ENCODE data around the gene DOK6. TPM values are rescaled to one million over a fixed set of nuclear protein-coding genes. Genes with fewer than 3 reads are reported as not detected.

The DOK6 gene
- total RNA-seq, 4 donors from 2014 or later = 0.20 to 0.37 (median 0.30) TPM

DNA sequence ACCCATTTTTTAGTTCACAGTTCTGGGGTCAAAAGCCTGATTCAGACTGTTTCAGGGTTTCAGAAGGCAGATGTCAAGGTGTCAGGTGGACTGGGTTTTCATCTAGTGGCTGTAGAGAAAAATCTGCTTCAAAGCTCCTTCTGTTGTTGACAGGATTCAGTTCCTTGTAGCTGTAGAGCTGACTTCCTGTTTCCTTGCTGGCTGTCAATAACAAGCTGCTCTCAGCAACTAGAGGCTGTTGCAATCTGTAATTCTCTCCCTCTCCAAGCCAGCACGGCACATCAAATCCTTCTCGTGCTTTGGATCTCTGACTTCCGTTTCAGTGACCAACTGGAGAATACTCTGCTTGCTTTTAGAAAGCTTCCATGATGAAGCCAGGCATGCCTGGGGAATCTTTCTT lies 179.4 kb downstream of the DOK6 start:
- no peaks in the 10 kb centered on the region for H3K4me1 ChIP-seq
- DNase-seq = no peak
- intact Hi-C loops (cut with DNase I; ENCODE audit: low total_unique reads) (no loop called here), in situ Hi-C loops (cut with MboI; ENCODE audit: low pct_ligation_motif_present in 1 of 4, low pct_unique_long_range_greater_than_20kb in 1 of 4, low sequenced_read_pairs in 3 of 4) (no loop called here)
- no peak overlapping the region for H3K27ac ChIP-seq
- H3K36me3 ChIP-seq = no peaks in the 10 kb centered on the region
- H3K27me3 ChIP-seq = no peaks in the 10 kb centered on the region
- WGBS, 2 donors (ENCODE audit: low coverage in 1 of 2) = 61 to 80% methylated on average over 2 to 3 of the region's 3 CpGs
- TF ChIP-seq EP300 (IDR thresholded peaks at IDR 0.05; ENCODE audit: low read depth) (no peak), POLR2A (IDR thresholded peaks at IDR 0.05) (no peak), POLR2AphosphoS5 (IDR thresholded peaks at IDR 0.05) (no peak)
- no peaks in the 10 kb centered on the region for H3K9me3 ChIP-seq
- no peak overlapping the region for H3K4me3 ChIP-seq

DNA sequence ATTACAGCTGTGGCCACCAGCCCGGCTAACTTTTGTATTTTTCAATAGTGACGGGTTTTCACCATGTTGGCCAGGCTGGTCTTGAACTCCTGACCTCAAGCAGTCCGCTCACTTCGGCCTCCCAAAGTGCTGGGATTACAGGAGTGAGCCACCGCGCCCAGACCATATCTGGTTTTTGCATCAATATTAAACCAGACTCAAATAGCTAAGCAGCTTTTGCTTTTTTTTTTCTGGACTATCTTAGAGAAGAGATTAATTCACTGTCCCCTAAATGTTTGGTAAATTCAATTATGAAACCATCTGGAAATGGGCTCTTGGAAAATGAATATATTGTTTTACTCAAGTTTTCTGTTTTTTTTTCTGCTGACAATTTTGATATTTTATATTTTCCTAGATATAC lies 183.7 kb downstream of the DOK6 start:
- H3K4me3 ChIP-seq = no peak overlapping the region
- in situ Hi-C loops (cut with MboI; ENCODE audit: low pct_ligation_motif_present in 1 of 4, low pct_unique_long_range_greater_than_20kb in 1 of 4, low sequenced_read_pairs in 3 of 4) = no loop called here
- no peaks in the 10 kb centered on the region for H3K27me3 ChIP-seq
- H3K4me1 ChIP-seq = no peaks in the 10 kb centered on the region
- H3K27ac ChIP-seq = no peak overlapping the region
- no peak for DNase-seq
- no peaks in the 10 kb centered on the region for H3K36me3 ChIP-seq
- WGBS, 2 donors (ENCODE audit: low coverage in 1 of 2) = 85 to 88% methylated on average over 6 of the region's 6 CpGs
- TF ChIP-seq POLR2AphosphoS5 (IDR thresholded peaks at IDR 0.05) = no peak
- TF ChIP-seq, protein P1, sequence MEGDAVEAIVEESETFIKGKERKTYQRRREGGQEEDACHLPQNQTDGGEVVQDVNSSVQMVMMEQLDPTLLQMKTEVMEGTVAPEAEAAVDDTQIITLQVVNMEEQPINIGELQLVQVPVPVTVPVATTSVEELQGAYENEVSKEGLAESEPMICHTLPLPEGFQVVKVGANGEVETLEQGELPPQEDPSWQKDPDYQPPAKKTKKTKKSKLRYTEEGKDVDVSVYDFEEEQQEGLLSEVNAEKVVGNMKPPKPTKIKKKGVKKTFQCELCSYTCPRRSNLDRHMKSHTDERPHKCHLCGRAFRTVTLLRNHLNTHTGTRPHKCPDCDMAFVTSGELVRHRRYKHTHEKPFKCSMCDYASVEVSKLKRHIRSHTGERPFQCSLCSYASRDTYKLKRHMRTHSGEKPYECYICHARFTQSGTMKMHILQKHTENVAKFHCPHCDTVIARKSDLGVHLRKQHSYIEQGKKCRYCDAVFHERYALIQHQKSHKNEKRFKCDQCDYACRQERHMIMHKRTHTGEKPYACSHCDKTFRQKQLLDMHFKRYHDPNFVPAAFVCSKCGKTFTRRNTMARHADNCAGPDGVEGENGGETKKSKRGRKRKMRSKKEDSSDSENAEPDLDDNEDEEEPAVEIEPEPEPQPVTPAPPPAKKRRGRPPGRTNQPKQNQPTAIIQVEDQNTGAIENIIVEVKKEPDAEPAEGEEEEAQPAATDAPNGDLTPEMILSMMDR (IDR thresholded peaks at IDR 0.05) = no peak
- TF ChIP-seq EP300 (IDR thresholded peaks at IDR 0.05; ENCODE audit: low read depth) = no peak
- no peak for TF ChIP-seq POLR2A (IDR thresholded peaks at IDR 0.05)
- intact Hi-C loops (cut with DNase I; ENCODE audit: low total_unique reads) = no loop called here
- H3K9me3 ChIP-seq = no peaks in the 10 kb centered on the region

DNA sequence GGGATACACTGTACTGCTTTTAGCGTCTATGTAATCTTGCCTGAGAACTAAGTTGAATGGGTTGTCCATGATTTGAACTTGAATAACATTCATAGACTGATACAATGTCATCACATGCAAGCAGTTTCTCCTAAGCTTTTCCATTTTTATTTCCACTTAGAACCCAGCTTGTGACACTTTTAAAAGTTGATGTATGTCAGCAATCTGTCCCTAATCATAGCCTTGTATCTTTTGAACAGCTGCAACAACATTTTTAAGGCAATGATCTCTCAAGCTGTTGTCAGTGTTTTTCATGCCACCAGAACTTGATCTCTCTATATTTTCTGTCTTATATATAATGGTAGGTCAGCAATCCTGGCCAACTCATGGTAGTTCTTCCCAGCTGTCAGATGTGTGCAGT lies 185.0 kb downstream of the DOK6 start:
- intact Hi-C loops (cut with DNase I; ENCODE audit: low total_unique reads) (no loop called here), in situ Hi-C loops (cut with MboI; ENCODE audit: low pct_ligation_motif_present in 1 of 4, low pct_unique_long_range_greater_than_20kb in 1 of 4, low sequenced_read_pairs in 3 of 4) (no loop called here)
- no peaks in the 10 kb centered on the region for H3K4me1 ChIP-seq
- H3K27me3 ChIP-seq = no peaks in the 10 kb centered on the region
- TF ChIP-seq, protein P1 (IDR thresholded peaks at IDR 0.05) = no peak
- TF ChIP-seq EP300 (IDR thresholded peaks at IDR 0.05; ENCODE audit: low read depth) (no peak), POLR2A (IDR thresholded peaks at IDR 0.05) (no peak), POLR2AphosphoS5 (IDR thresholded peaks at IDR 0.05) (no peak)
- no peak for DNase-seq
- no peak overlapping the region for H3K27ac ChIP-seq
- H3K9me3 ChIP-seq = no peaks in the 10 kb centered on the region
- WGBS, 2 donors (ENCODE audit: low coverage in 1 of 2) = 67 to 85% methylated on average over 1 of the region's 1 CpG
- no peak overlapping the region for H3K4me3 ChIP-seq
- H3K36me3 ChIP-seq = no peaks in the 10 kb centered on the region

DNA sequence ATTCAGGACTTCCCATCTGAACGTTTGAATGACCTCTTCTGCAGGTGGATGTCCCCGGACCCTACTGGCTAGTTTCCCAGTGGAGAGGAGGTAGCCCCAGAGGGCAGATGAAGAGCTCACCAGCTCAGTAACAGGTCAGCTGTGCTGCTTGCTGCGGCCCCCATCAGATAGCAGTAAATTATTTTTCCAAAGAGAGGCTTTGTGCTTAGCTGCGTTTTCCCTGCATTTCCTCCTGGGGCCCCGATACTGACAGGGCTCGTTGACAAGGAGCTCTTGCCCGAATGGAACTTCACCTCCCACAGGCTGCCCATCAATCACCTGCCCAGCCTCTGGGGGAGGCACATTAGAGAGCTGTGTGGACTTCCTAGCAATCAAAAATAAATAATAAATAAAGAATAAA lies 185.8 kb downstream of the DOK6 start:
- 63 to 71% methylated on average over 6 to 7 of the region's 7 CpGs for WGBS, 2 donors (ENCODE audit: low coverage in 1 of 2)
- no peaks in the 10 kb centered on the region for H3K4me1 ChIP-seq
- no peaks in the 10 kb centered on the region for H3K9me3 ChIP-seq
- TF ChIP-seq EP300 (IDR thresholded peaks at IDR 0.05; ENCODE audit: low read depth) = no peak
- no peak for TF ChIP-seq POLR2A (IDR thresholded peaks at IDR 0.05)
- TF ChIP-seq, protein P1 (IDR thresholded peaks at IDR 0.05) = no peak
- no peak for TF ChIP-seq POLR2AphosphoS5 (IDR thresholded peaks at IDR 0.05)
- no peaks in the 10 kb centered on the region for H3K36me3 ChIP-seq
- DNase-seq = no peak
- H3K27ac ChIP-seq = no peak overlapping the region
- H3K4me3 ChIP-seq = no peak overlapping the region
- in situ Hi-C loops (cut with MboI; ENCODE audit: low pct_ligation_motif_present in 1 of 4, low pct_unique_long_range_greater_than_20kb in 1 of 4, low sequenced_read_pairs in 3 of 4) = no loop called here
- intact Hi-C loops (cut with DNase I; ENCODE audit: low total_unique reads) = no loop called here
- H3K27me3 ChIP-seq = no peaks in the 10 kb centered on the region

DNA sequence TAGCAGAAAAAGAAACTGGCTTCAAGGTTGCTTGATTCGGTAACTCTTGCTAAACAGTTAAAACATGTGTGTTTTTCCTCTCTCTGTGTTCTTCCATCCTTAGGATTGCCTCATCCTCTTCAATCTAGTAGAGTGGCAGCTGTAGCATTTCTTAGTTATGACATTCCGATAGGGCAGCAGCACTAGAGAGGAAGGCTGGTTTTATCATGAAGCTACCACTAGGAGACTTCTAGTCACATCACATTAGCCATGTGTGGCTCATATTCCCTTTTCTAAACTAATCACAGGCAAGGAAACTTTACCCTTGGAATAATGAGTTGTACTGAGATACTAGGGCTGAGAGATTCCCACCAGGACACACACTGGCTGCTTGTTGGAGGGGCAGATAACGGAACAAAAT lies 187.6 kb downstream of the DOK6 start:
- H3K27me3 ChIP-seq = no peaks in the 10 kb centered on the region
- 76 to 84% methylated on average over 3 of the region's 3 CpGs for WGBS, 2 donors (ENCODE audit: low coverage in 1 of 2)
- no peaks in the 10 kb centered on the region for H3K9me3 ChIP-seq
- in situ Hi-C loops (cut with MboI; ENCODE audit: low pct_ligation_motif_present in 1 of 4, low pct_unique_long_range_greater_than_20kb in 1 of 4, low sequenced_read_pairs in 3 of 4) = no loop called here
- no peak overlapping the region for H3K4me3 ChIP-seq
- no peak for DNase-seq
- no peak overlapping the region for H3K27ac ChIP-seq
- H3K4me1 ChIP-seq = no peaks in the 10 kb centered on the region
- no peaks in the 10 kb centered on the region for H3K36me3 ChIP-seq
- TF ChIP-seq POLR2A (IDR thresholded peaks at IDR 0.05) (no peak), EP300 (IDR thresholded peaks at IDR 0.05; ENCODE audit: low read depth) (no peak), POLR2AphosphoS5 (IDR thresholded peaks at IDR 0.05) (no peak)
- TF ChIP-seq, protein P1 (IDR thresholded peaks at IDR 0.05) = no peak
- intact Hi-C loops (cut with DNase I; ENCODE audit: low total_unique reads) = no loop called here

Measured in transverse colon (tissue), 4 donors.